HG03521 (cell line): Measurements from ENCODE around the gene SLCO1A2.

Experiments used
- ATAC-seq: cut with Tn5 transposase; IDR thresholded peaks from one replicate; pipeline ENCODE4 v1.9.1; 2021; ENCODE audit warnings: mild to moderate bottlenecking, moderate library complexity; ENCODE audit not compliant: unreplicated experiment

SLCO1A2 gene

GRCh38 chr12:21330682-21331253, 3.9 kb downstream of the SLCO1A2 start:
- ATAC-seq: no peak

GRCh38 chr12:21328578-21328977, 6.1 kb downstream of the SLCO1A2 start:
- ATAC-seq: no peak

- no peak for ATAC-seq
Observed at GRCh38 chr12:21324551-21324950, 10.2 kb downstream of the SLCO1A2 start.

GRCh38 chr12:21323736-21324135, 11.0 kb downstream of the SLCO1A2 start:
- ATAC-seq: no peak

- no peak for ATAC-seq
Observed at GRCh38 chr12:21308785-21309184, 25.9 kb downstream of the SLCO1A2 start.

GRCh38 chr12:21305661-21306060, 29.1 kb downstream of the SLCO1A2 start:
- ATAC-seq: no peak

GRCh38 chr12:21300632-21301031, 34.1 kb downstream of the SLCO1A2 start:
- no peak for ATAC-seq

GRCh38 chr12:21296751-21297406, 37.8 kb downstream of the SLCO1A2 start:
- no peak for ATAC-seq

- ATAC-seq: no peak
Observed at GRCh38 chr12:21296348-21296747, 38.4 kb downstream of the SLCO1A2 start.

- ATAC-seq: no peak
Observed at GRCh38 chr12:21294176-21294575, 40.5 kb downstream of the SLCO1A2 start.

GRCh38 chr12:21292111-21292510, 42.6 kb downstream of the SLCO1A2 start:
- no peak for ATAC-seq

GRCh38 chr12:21289698-21290097, 45.0 kb downstream of the SLCO1A2 start:
- no peak for ATAC-seq

- no peak for ATAC-seq
Observed at GRCh38 chr12:21276826-21277225, 57.9 kb downstream of the SLCO1A2 start.

- no peak for ATAC-seq
Observed at GRCh38 chr12:21265932-21266331, 68.8 kb downstream of the SLCO1A2 start.

- ATAC-seq: no peak
Observed at GRCh38 chr12:21264232-21264631, 70.5 kb downstream of the SLCO1A2 start.

- ATAC-seq: no peak
Observed at GRCh38 chr12:21257172-21257571, 77.5 kb downstream of the SLCO1A2 start.

GRCh38 chr12:21252070-21252469, 82.6 kb downstream of the SLCO1A2 start:
- ATAC-seq: no peak

- ATAC-seq: no peak
Observed at GRCh38 chr12:21248679-21249078, 86.0 kb downstream of the SLCO1A2 start.

GRCh38 chr12:21239866-21240265, 94.9 kb downstream of the SLCO1A2 start:
- no peak for ATAC-seq

- no peak for ATAC-seq
Observed at GRCh38 chr12:21234395-21234794, 100.3 kb downstream of the SLCO1A2 start.

- ATAC-seq: no peak
Observed at GRCh38 chr12:21223930-21224329, 110.8 kb downstream of the SLCO1A2 start.

- ATAC-seq: no peak
Observed at GRCh38 chr12:21221778-21222177, 112.9 kb downstream of the SLCO1A2 start.

- no peak for ATAC-seq
Observed at GRCh38 chr12:21221072-21221471, 113.6 kb downstream of the SLCO1A2 start.
